Right atrium auricular region (tissue), 2 donors: ENCODE measurements around the gene YBEY. TPM values are rescaled to one million over a fixed set of nuclear protein-coding genes. Genes with fewer than 3 reads are reported as not detected.

Experiments
- DNase-seq: peaks from one replicate; pipeline ENCODE4 v3.0.0-alpha.2; 2019; ENCODE audit warnings: low spot score
- H3K27ac ChIP-seq, 2 donors: fragments of 200-600 bp; sonication (generic); 1 replicate in 1 of 2; 2 replicates in 1 of 2; pipeline ENCODE4 v1.5.1; 2016 to 2019
- H3K27me3 ChIP-seq, 2 donors: fragments of 200-600 bp; sonication (generic); one replicate each; pipeline versions ENCODE4 v1.5.1 to v1.6.0; 2017 to 2019
- H3K36me3 ChIP-seq: fragments of 200-600 bp; sonication (generic); one replicate; pipeline ENCODE4 v1.5.1; 2016
- H3K4me1 ChIP-seq, 2 donors: fragments of 200-600 bp; sonication (generic); one replicate each; pipeline versions ENCODE4 v1.5.1 to v1.6.0; 2017 to 2019
- H3K4me3 ChIP-seq, 2 donors: fragments of 200-600 bp; sonication (generic); 1 replicate in 1 of 2; 2 replicates in 1 of 2; pipeline ENCODE4 v1.5.1; 2017 to 2019; ENCODE audit warnings: mild to moderate bottlenecking in 1 of 2, moderate library complexity in 1 of 2
- H3K9me3 ChIP-seq, 2 donors: fragments of 200-600 bp; sonication (generic); one replicate each; pipeline ENCODE4 v1.5.1; 2019
- total RNA-seq, 2 donors: library from RNA; depleted of rRNA; stranded (reverse); fragments of >200 nt; gene quantifications; one replicate each; pipeline ENCODE4 v1.1.0, GENCODE V29; 2016
- TF ChIP-seq, protein P1 (sequence below), 2 donors: fragments of 200-600 bp; sonication (generic); IDR thresholded peaks; one replicate each; pipeline ENCODE4 v1.5.1; 2019; ENCODE audit warnings: antibody characterized with exemption in 2 of 2

The YBEY gene
- total RNA-seq, 2 donors from 2014 or later, result 11.0 to 22.1 TPM

DNA sequence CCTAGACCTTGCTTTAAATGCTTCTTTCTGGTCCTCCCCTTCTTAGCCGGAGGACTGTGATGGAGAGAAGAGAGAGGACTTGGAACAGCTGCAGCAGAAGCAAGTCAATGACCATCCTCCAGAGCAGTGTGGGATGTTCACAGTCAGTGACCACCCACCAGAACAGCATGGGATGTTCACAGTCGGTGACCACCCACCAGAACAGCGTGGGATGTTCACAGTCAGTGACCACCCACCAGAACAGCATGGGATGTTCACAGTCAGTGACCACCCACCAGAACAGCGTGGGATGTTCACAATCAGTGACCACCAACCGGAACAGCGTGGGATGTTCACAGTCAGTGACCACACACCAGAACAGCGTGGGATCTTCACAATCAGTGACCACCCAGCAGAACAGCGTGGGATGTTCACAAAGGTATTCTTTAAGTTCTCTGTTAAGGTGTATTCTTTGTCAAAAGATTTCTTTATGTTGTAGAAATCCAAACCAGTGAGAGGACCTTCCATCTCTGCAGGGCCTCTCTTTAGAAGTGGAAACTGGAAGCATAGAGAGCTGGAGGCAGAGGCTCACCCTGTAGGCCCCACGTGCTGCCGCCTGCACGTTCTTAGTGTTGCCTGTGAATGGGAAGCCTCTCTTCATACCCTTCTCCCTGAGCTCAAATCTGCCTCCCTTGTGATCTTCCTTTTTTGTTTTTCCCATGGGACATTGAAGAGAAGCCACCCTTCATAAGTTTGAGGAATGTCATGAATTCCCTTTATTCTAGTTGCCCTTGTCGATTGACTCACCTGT is 48.4 kb downstream of the YBEY start:
- DNase-seq, result no peak
- TF ChIP-seq, protein P1, sequence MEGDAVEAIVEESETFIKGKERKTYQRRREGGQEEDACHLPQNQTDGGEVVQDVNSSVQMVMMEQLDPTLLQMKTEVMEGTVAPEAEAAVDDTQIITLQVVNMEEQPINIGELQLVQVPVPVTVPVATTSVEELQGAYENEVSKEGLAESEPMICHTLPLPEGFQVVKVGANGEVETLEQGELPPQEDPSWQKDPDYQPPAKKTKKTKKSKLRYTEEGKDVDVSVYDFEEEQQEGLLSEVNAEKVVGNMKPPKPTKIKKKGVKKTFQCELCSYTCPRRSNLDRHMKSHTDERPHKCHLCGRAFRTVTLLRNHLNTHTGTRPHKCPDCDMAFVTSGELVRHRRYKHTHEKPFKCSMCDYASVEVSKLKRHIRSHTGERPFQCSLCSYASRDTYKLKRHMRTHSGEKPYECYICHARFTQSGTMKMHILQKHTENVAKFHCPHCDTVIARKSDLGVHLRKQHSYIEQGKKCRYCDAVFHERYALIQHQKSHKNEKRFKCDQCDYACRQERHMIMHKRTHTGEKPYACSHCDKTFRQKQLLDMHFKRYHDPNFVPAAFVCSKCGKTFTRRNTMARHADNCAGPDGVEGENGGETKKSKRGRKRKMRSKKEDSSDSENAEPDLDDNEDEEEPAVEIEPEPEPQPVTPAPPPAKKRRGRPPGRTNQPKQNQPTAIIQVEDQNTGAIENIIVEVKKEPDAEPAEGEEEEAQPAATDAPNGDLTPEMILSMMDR (IDR thresholded peaks at IDR 0.05), result no peak

GRCh38 chr21:46336603-46337002 is 50.5 kb downstream of the YBEY start:
- TF ChIP-seq, protein P1 (IDR thresholded peaks at IDR 0.05), result no peak
- H3K4me3 ChIP-seq, result no peak overlapping the region
- H3K36me3 ChIP-seq, result peaks cover 23% of the 10 kb centered on the region
- no peaks in the 10 kb centered on the region for H3K4me1 ChIP-seq
- no peaks in the 10 kb centered on the region for H3K27me3 ChIP-seq
- no peak for DNase-seq
- H3K27ac ChIP-seq, result no peak overlapping the region
- H3K9me3 ChIP-seq, result no peaks in the 10 kb centered on the region

More for the DNA sequence above, 48.4 kb downstream of the YBEY start:
- Histone ChIP-seq H3K4me3 (no peak overlapping the region), H3K27me3 (no peaks in the 10 kb centered on the region), H3K4me1 (no peaks in the 10 kb centered on the region), H3K27ac (no peak overlapping the region), H3K36me3 (peaks cover 29% of the 10 kb centered on the region), H3K9me3 (no peaks in the 10 kb centered on the region)

DNA sequence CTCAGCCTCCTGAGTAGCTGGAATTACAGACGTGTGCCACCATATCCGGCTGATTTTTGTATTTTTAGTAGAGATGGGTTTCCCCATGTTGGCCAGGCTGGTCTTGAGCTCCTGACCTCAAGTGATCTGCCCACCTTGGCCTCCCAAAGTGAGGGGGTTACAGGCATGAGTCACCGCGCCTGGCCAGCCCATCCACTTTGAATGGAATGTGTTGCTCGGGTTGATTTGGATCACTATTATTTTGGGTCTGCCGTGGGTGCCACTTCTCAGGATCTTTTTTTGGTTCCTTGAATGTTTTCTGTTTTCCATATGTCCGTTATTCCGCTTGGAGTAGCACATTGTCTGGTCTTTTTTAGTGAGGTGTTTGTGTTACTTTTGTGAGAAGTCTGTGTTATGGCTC is 54.9 kb downstream of the YBEY start:
- H3K36me3 ChIP-seq, result peaks cover 21% of the 10 kb centered on the region
- H3K27ac ChIP-seq, result no peak overlapping the region
- DNase-seq, result no peak
- no peak overlapping the region for H3K4me3 ChIP-seq
- no peaks in the 10 kb centered on the region for H3K27me3 ChIP-seq
- TF ChIP-seq, protein P1 (IDR thresholded peaks at IDR 0.05), result no peak
- no peaks in the 10 kb centered on the region for H3K9me3 ChIP-seq
- no peaks in the 10 kb centered on the region for H3K4me1 ChIP-seq

DNA sequence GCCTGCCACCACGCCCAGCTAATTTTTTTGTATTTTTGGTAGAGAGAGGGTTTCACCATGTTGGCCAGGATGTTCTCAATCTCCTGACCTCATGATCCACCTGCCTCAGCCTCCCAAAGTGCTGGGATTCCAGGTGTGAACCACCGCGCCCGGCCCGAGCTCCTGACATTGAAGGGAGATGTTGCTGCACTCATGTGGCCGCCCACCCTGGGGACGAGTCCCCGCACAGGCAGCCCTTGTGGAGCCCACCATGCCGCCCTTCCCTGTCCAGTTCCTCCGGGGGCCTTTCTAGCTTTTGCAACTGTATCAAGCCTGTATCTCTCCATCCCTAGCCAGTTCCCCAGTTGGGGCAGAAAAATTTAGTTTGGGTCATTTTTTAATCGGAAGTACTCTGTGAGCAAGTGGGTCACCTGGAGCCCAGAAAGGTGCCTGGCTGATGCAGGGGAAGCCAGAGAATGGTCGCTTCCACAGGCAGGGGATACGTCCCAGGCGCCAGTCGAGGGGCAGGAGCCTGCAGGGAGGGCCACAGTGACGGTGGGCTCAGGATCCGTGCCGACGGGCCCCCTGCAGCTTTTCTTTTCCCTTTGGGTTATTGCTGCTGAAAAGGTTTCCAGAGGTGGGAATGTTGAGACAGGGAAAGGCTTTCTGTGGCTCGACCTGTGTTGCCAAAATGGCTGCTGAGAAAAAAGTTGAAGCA is 58.2 kb downstream of the YBEY start:
- Histone ChIP-seq H3K4me1 (no peaks in the 10 kb centered on the region), H3K36me3 (peaks cover 28% of the 10 kb centered on the region), H3K27me3 (no peaks in the 10 kb centered on the region), H3K9me3 (no peaks in the 10 kb centered on the region), H3K4me3 (no peak overlapping the region), H3K27ac (no peak overlapping the region)
- TF ChIP-seq, protein P1 (IDR thresholded peaks at IDR 0.05), result no peak
- DNase-seq, result no peak

- no peaks in the 10 kb centered on the region for H3K9me3 ChIP-seq
- no peaks in the 10 kb centered on the region for H3K4me1 ChIP-seq
- no peak overlapping the region for H3K4me3 ChIP-seq
- TF ChIP-seq, protein P1 (IDR thresholded peaks at IDR 0.05), result no peak
- H3K27me3 ChIP-seq, result no peaks in the 10 kb centered on the region
- H3K36me3 ChIP-seq, result peaks cover 43% of the 10 kb centered on the region
- no peak for DNase-seq
- no peak overlapping the region for H3K27ac ChIP-seq
Observed at GRCh38 chr21:46345861-46346260, 59.7 kb downstream of the YBEY start.
